T follicular helper cell (primary cell): ENCODE results near the gene ZBTB34.

Source experiments
- DNase-seq: peaks from one replicate; pipeline ENCODE4 v3.0.0-alpha.2; 2020; ENCODE audit warnings: low read depth

The ZBTB34 gene

GRCh38 chr9:126876531-126876930 lies 16.1 kb downstream of the ZBTB34 start:
- DNase-seq = no peak

- no peak for DNase-seq
Measured at GRCh38 chr9:126877418-126877817, 17.0 kb downstream of the ZBTB34 start.

GRCh38 chr9:126879288-126879687 lies 18.8 kb downstream of the ZBTB34 start:
- DNase-seq = no peak

GRCh38 chr9:126880226-126880946 lies 19.9 kb downstream of the ZBTB34 start:
- no peak for DNase-seq

GRCh38 chr9:126880947-126881332 lies 20.5 kb downstream of the ZBTB34 start:
- no peak for DNase-seq

- DNase-seq = no peak
Measured at GRCh38 chr9:126882746-126883145, 22.3 kb downstream of the ZBTB34 start.

GRCh38 chr9:126883636-126884035 lies 23.2 kb downstream of the ZBTB34 start:
- DNase-seq = no peak

GRCh38 chr9:126885131-126885641 lies 24.7 kb downstream of the ZBTB34 start:
- no peak for DNase-seq

GRCh38 chr9:126886034-126886822 lies 25.8 kb downstream of the ZBTB34 start:
- DNase-seq = no peak

- no peak for DNase-seq
Measured at GRCh38 chr9:126886897-126887296, 26.5 kb downstream of the ZBTB34 start.

GRCh38 chr9:126891676-126892075 lies 31.2 kb downstream of the ZBTB34 start:
- DNase-seq = no peak

- DNase-seq = no peak
Measured at GRCh38 chr9:126893079-126893478, 32.6 kb downstream of the ZBTB34 start.

- DNase-seq = no peak
Measured at GRCh38 chr9:126894052-126894603, 33.7 kb downstream of the ZBTB34 start.

GRCh38 chr9:126902210-126902609 lies 41.8 kb downstream of the ZBTB34 start:
- no peak for DNase-seq

- DNase-seq = no peak
Measured at GRCh38 chr9:126904586-126904985, 44.1 kb downstream of the ZBTB34 start.

- no peak for DNase-seq
Measured at GRCh38 chr9:126906091-126906490, 45.7 kb downstream of the ZBTB34 start.

GRCh38 chr9:126907058-126907457 lies 46.6 kb downstream of the ZBTB34 start:
- DNase-seq = no peak

- DNase-seq = peak; percentile 76
Measured at GRCh38 chr9:126914458-126915280, 54.2 kb downstream of the ZBTB34 start, which contains the start of gene RALGPS1. TSS of gene RALGPS1 (plus strand) at chr9:126914782. CDS start at chr9:126962290, 47,508 bp downstream.

GRCh38 chr9:126915281-126915816 lies 54.9 kb downstream of the ZBTB34 start:
- DNase-seq = peak; percentile 34

GRCh38 chr9:126915846-126916543 lies 55.6 kb downstream of the ZBTB34 start:
- DNase-seq = no peak

- DNase-seq = no peak
Measured at GRCh38 chr9:126916909-126917308, 56.5 kb downstream of the ZBTB34 start.
